LNCaP clone FGC (cell line): ENCODE data around the gene BICC1.

Experiments
- DNase-seq: peaks from one replicate; pipeline ENCODE4 v3.0.0-alpha.2; 2011; ENCODE audit warnings: low read depth
- H3K4me3 ChIP-seq: 2 replicates; pipeline ENCODE4 v1.5.1; 2011; ENCODE audit warnings: mild to moderate bottlenecking, low read depth, low read length, control low read depth
- CTCF ChIP-seq: IDR thresholded peaks from 2 replicates; pipeline ENCODE4 v1.5.1; 2012; ENCODE audit warnings: mild to moderate bottlenecking; ENCODE audit not compliant: control insufficient read depth, insufficient read depth; ENCODE audit errors: extremely low read depth

BICC1 gene

GRCh38 chr10:58645416-58646146 lies 132.9 kb downstream of the BICC1 start:
- no peak for DNase-seq
- no peak overlapping the region for H3K4me3 ChIP-seq

GRCh38 chr10:58647376-58648112 lies 134.9 kb downstream of the BICC1 start:
- H3K4me3 ChIP-seq = no peak overlapping the region
- TF ChIP-seq CTCF = no peak
- DNase-seq = no peak

More at GRCh38 chr10:58645416-58646146, 132.9 kb downstream of the BICC1 start:
- TF ChIP-seq CTCF = no peak

GRCh38 chr10:58648131-58648530 lies 135.5 kb downstream of the BICC1 start:
- TF ChIP-seq CTCF = no peak
- DNase-seq = no peak
- H3K4me3 ChIP-seq = no peak overlapping the region

- TF ChIP-seq CTCF = no peak
- no peak for DNase-seq
Measured at GRCh38 chr10:58651040-58651439, 138.4 kb downstream of the BICC1 start.

GRCh38 chr10:58651742-58652141 lies 139.1 kb downstream of the BICC1 start:
- DNase-seq = no peak
- no peak for TF ChIP-seq CTCF
- no peak overlapping the region for H3K4me3 ChIP-seq

More at GRCh38 chr10:58651040-58651439, 138.4 kb downstream of the BICC1 start:
- no peak overlapping the region for H3K4me3 ChIP-seq

- no peak overlapping the region for H3K4me3 ChIP-seq
- no peak for TF ChIP-seq CTCF
- no peak for DNase-seq
Measured at GRCh38 chr10:58653139-58653538, 140.5 kb downstream of the BICC1 start.
